ENCODE measurements around the gene MOGAT2. TPM values are rescaled to one million over a fixed set of nuclear protein-coding genes. Genes with fewer than 3 reads are reported as not detected.

The MOGAT2 gene
- total and polyA plus RNA-seq, 2 of the 13 experiments (the other 11 are each of a cell fraction or from before 2014, with no cell fraction given) = 27.2 to 27.8 TPM

DNA sequence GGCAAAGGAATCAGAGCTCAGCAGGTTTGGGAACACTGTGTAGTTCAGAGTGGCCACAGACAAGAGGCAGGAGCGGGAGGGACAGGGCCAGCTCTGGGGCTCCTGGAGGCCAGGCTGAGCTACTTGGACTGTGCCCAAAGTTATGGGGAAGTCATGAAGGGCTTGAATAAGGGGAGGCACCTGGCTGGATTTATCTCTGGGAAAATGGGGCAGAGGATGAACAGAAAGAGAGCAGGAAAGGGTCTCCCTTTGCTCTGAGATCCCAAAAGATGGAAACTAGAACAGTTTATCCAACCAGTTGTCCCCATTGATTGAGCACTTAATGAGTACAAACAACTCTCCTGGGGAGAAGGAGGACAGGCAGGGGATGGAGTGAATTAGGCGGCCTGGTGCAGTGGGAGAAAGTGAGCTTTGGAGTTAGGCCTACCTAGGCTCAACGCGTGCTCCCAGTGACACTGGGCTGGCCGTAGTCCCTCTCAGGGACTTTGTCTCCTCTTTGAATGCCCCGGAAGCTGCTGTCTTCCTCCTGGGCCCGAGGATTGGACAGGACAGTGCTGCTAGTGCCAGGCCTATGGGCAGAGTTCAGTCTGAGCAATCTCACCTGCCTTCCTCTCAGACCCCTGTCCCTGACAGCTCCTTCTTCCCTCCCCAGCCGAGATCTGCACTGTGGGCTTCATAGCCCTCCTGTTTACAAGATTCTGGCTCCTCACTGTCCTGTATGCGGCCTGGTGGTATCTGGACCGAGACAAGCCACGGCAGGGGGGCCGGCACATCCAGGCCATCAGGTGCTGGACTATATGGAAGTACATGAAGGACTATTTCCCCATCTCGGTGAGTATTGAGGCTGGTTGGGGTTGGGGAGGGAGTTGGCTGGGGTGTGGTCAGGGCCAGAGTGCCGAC lies 2.0 kb downstream of the MOGAT2 start (continued):
- TF ChIP-seq, protein P1, sequence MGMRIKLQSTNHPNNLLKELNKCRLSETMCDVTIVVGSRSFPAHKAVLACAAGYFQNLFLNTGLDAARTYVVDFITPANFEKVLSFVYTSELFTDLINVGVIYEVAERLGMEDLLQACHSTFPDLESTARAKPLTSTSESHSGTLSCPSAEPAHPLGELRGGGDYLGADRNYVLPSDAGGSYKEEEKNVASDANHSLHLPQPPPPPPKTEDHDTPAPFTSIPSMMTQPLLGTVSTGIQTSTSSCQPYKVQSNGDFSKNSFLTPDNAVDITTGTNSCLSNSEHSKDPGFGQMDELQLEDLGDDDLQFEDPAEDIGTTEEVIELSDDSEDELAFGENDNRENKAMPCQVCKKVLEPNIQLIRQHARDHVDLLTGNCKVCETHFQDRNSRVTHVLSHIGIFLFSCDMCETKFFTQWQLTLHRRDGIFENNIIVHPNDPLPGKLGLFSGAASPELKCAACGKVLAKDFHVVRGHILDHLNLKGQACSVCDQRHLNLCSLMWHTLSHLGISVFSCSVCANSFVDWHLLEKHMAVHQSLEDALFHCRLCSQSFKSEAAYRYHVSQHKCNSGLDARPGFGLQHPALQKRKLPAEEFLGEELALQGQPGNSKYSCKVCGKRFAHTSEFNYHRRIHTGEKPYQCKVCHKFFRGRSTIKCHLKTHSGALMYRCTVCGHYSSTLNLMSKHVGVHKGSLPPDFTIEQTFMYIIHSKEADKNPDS (CRISPR knock-in tag; IDR thresholded peaks at IDR 0.05) = no peak; the same call in 1 of the 2 replicates
- no peak for TF ChIP-seq ZNF652 (CRISPR knock-in tag; IDR thresholded peaks at IDR 0.05; ENCODE audit: borderline replicate concordance, low read depth)
- TF ChIP-seq, protein P2, sequence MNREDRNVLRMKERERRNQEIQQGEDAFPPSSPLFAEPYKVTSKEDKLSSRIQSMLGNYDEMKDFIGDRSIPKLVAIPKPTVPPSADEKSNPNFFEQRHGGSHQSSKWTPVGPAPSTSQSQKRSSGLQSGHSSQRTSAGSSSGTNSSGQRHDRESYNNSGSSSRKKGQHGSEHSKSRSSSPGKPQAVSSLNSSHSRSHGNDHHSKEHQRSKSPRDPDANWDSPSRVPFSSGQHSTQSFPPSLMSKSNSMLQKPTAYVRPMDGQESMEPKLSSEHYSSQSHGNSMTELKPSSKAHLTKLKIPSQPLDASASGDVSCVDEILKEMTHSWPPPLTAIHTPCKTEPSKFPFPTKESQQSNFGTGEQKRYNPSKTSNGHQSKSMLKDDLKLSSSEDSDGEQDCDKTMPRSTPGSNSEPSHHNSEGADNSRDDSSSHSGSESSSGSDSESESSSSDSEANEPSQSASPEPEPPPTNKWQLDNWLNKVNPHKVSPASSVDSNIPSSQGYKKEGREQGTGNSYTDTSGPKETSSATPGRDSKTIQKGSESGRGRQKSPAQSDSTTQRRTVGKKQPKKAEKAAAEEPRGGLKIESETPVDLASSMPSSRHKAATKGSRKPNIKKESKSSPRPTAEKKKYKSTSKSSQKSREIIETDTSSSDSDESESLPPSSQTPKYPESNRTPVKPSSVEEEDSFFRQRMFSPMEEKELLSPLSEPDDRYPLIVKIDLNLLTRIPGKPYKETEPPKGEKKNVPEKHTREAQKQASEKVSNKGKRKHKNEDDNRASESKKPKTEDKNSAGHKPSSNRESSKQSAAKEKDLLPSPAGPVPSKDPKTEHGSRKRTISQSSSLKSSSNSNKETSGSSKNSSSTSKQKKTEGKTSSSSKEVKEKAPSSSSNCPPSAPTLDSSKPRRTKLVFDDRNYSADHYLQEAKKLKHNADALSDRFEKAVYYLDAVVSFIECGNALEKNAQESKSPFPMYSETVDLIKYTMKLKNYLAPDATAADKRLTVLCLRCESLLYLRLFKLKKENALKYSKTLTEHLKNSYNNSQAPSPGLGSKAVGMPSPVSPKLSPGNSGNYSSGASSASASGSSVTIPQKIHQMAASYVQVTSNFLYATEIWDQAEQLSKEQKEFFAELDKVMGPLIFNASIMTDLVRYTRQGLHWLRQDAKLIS (CRISPR knock-in tag; IDR thresholded peaks at IDR 0.05) = no peak
- TF ChIP-seq ZNF614 (CRISPR knock-in tag; IDR thresholded peaks at IDR 0.05; ENCODE audit: borderline replicate concordance) = peak; percentile 83; the same call in 1 of the 2 replicates
- TF ChIP-seq ZFP36 (IDR thresholded peaks at IDR 0.05; ENCODE audit: borderline replicate concordance, low read depth, low read length, partially characterized antibody) = no peak
- TF ChIP-seq ZNF850 (CRISPR knock-in tag; conservative IDR thresholded peaks at IDR 0.05) = 0 out of 2 replicates have a peak, but pooled peaks have one; percentile 72
- no peak; the same call in 1 of the 2 replicates for TF ChIP-seq TOPORS (CRISPR knock-in tag; IDR thresholded peaks at IDR 0.05)
- no peak for TF ChIP-seq NFE2L2 (IDR thresholded peaks at IDR 0.05; ENCODE audit: low read length)
- peak; percentile 56; the same call in 1 of the 2 replicates for TF ChIP-seq FOXC1 (CRISPR knock-in tag; IDR thresholded peaks at IDR 0.05; ENCODE audit: borderline replicate concordance)
- no peak for TF ChIP-seq ZFP36L2 (CRISPR knock-in tag; IDR thresholded peaks at IDR 0.05)
- TF ChIP-seq ZNF326 (CRISPR knock-in tag; IDR thresholded peaks at IDR 0.05; ENCODE audit: borderline replicate concordance) = no peak
- no peak for TF ChIP-seq ZNF75D (CRISPR knock-in tag; IDR thresholded peaks at IDR 0.05; ENCODE audit: borderline replicate concordance)
- TF ChIP-seq EP300 (IDR thresholded peaks at IDR 0.05; ENCODE audit: low read depth in 2 of 2, low read length in 2 of 2) = peak in 1 of 2 experiments; percentile 6; a peak in 1 of 4 replicates
- TF ChIP-seq EP300 (CRISPR knock-in tag; IDR thresholded peaks at IDR 0.05; ENCODE audit: borderline replicate concordance) = no peak; the same call in 1 of the 2 replicates
- peak; percentile 80 for TF ChIP-seq KDM5B (CRISPR knock-in tag; IDR thresholded peaks at IDR 0.05; ENCODE audit: borderline replicate concordance)
- TF ChIP-seq, protein P3, sequence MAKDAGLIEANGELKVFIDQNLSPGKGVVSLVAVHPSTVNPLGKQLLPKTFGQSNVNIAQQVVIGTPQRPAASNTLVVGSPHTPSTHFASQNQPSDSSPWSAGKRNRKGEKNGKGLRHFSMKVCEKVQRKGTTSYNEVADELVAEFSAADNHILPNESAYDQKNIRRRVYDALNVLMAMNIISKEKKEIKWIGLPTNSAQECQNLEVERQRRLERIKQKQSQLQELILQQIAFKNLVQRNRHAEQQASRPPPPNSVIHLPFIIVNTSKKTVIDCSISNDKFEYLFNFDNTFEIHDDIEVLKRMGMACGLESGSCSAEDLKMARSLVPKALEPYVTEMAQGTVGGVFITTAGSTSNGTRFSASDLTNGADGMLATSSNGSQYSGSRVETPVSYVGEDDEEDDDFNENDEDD (CRISPR knock-in tag; IDR thresholded peaks at IDR 0.05; ENCODE audit: borderline replicate concordance) = peak; percentile 70; the same call in 1 of the 2 replicates
- peak; percentile 76; the same call in 1 of the 2 replicates for TF ChIP-seq ZBTB20 (CRISPR knock-in tag; IDR thresholded peaks at IDR 0.05; ENCODE audit: borderline replicate concordance, low read depth)
- TF ChIP-seq ZNF253 (CRISPR knock-in tag; IDR thresholded peaks at IDR 0.05; ENCODE audit: borderline replicate concordance) = no peak
- no peak for TF ChIP-seq PAWR (CRISPR knock-in tag; IDR thresholded peaks at IDR 0.05; ENCODE audit: borderline replicate concordance)
- TF ChIP-seq CBX5 (CRISPR knock-in tag; IDR thresholded peaks at IDR 0.05; ENCODE audit: borderline replicate concordance) = no peak
- TF ChIP-seq ZNF776 (CRISPR knock-in tag; IDR thresholded peaks at IDR 0.05) = no peak
- no peak for TF ChIP-seq ZNF782 (CRISPR knock-in tag; IDR thresholded peaks at IDR 0.05; ENCODE audit: borderline replicate concordance)
